Measurements from ENCODE around the gene SPRY1.
A peak's percentile ranks its signal among the peaks of the same experiment; 100 is the strongest.

Gene SPRY1

GRCh38 chr4:123359449-123360315 lies 36.9 kb upstream of the SPRY1 start:
- DNase-seq (ENCODE audit: low read depth) = peak; percentile 41
- H3K4me3 ChIP-seq (ENCODE audit: low read length) = no peak overlapping the region
- no peak for TF ChIP-seq CTCF (IDR thresholded peaks at IDR 0.05; ENCODE audit: insufficient read depth, low read depth, low read length, missing control alignments)

- H3K4me3 ChIP-seq (ENCODE audit: low read length) = no peak overlapping the region
- TF ChIP-seq CTCF (IDR thresholded peaks at IDR 0.05; ENCODE audit: insufficient read depth, low read depth, low read length, missing control alignments) = no peak
- DNase-seq (ENCODE audit: low read depth) = peak; percentile 58
These were observed 35.3 kb upstream of the SPRY1 start for GRCh38 chr4:123361195-123361861.

GRCh38 chr4:123362103-123362502 lies 34.5 kb upstream of the SPRY1 start:
- no peak for TF ChIP-seq CTCF (IDR thresholded peaks at IDR 0.05; ENCODE audit: insufficient read depth, low read depth, low read length, missing control alignments)
- no peak for DNase-seq (ENCODE audit: low read depth)
- no peak overlapping the region for H3K4me3 ChIP-seq (ENCODE audit: low read length)

- DNase-seq (ENCODE audit: low read depth) = no peak
- H3K4me3 ChIP-seq (ENCODE audit: low read length) = no peak overlapping the region
These were observed 32.9 kb upstream of the SPRY1 start for GRCh38 chr4:123363729-123364128.

GRCh38 chr4:123364906-123365305 lies 31.7 kb upstream of the SPRY1 start:
- peak; percentile 78 for DNase-seq (ENCODE audit: low read depth)
- no peak for TF ChIP-seq CTCF (IDR thresholded peaks at IDR 0.05; ENCODE audit: insufficient read depth, low read depth, low read length, missing control alignments)

More at GRCh38 chr4:123363729-123364128, 32.9 kb upstream of the SPRY1 start:
- TF ChIP-seq CTCF (IDR thresholded peaks at IDR 0.05; ENCODE audit: insufficient read depth, low read depth, low read length, missing control alignments) = no peak

GRCh38 chr4:123365412-123365811 lies 31.2 kb upstream of the SPRY1 start:
- TF ChIP-seq CTCF (IDR thresholded peaks at IDR 0.05; ENCODE audit: insufficient read depth, low read depth, low read length, missing control alignments) = no peak
- no peak overlapping the region for H3K4me3 ChIP-seq (ENCODE audit: low read length)
- no peak for DNase-seq (ENCODE audit: low read depth)

More at GRCh38 chr4:123364906-123365305, 31.7 kb upstream of the SPRY1 start:
- no peak overlapping the region for H3K4me3 ChIP-seq (ENCODE audit: low read length)

Measured in epithelial cell of esophagus (primary cell).